HG03175 (cell line): Measurements from ENCODE around the gene MRGPRX3.

Source experiments
- ATAC-seq: cut with Tn5 transposase; IDR thresholded peaks from one replicate; pipeline ENCODE4 v1.9.1; 2021; ENCODE audit warnings: mild to moderate bottlenecking, moderate library complexity; ENCODE audit not compliant: unreplicated experiment

Gene MRGPRX3

DNA sequence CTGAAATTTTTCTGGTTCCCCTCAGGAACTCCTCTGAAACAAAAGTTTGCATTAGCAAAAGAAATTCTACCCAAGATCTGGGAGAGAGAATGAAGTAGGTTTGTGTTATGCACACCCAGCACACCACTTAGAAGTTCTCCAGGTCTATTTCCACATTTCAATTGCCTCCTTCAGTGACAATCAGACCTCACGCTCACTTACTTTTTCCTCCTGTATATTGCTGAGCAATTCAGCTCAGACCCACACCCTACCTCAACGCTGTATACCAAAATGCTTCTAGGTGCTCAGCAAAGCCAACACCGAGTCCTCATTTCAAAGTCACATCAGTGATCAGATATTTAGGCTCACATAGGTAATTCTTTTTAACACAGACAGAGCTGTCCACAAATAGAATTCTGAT is 19.2 kb downstream of the MRGPRX3 start:
- no peak for ATAC-seq

DNA sequence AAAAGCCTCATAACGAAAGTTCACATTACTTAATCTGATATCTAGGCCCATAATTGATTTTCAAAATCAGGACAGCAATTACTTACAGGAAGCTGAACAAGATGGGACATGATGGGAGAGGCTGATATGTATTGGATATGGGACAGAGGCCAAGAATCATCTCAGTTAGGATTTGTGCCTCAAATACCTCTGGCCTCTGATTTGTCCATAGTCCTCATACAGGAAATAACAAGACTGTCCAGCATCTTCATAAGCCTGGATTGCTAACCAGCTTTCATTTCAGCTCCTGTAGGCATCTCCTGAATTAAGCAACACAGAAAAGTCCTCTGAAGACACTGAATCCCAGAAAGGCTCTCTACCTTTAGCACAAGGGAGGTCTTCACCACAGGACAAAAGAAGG is 36.0 kb downstream of the MRGPRX3 start:
- ATAC-seq: no peak

- no peak for ATAC-seq
Measured at GRCh38 chr11:18171377-18172000, 39.1 kb downstream of the MRGPRX3 start.

- no peak for ATAC-seq
Measured at GRCh38 chr11:18172666-18173065, 40.3 kb downstream of the MRGPRX3 start, which contains the start of gene MRGPRX4. Gene MRGPRX4 (plus strand): TSS chr11:18172837. CDS start chr11:18173257, 420 bp downstream.

- no peak for ATAC-seq
Measured at GRCh38 chr11:18173225-18173866, 41.0 kb downstream of the MRGPRX3 start.
